Muscle of arm (tissue), 12 donors: Measurements from ENCODE around the gene RFC5. TPM values are rescaled to one million over a fixed set of nuclear protein-coding genes. Genes with fewer than 3 reads are reported as not detected.
"Not testable (repeated sequence)": the region's sequence is repeated elsewhere in the genome, so short reads cannot be mapped to it uniquely, and the experiment has no call there.

Experiments used
- DNase-seq: peaks from one replicate; pipeline ENCODE4 v3.0.0-alpha.2; 2013
- polyA plus RNA-seq, 12 donors: library from polyadenylated mRNA; unstranded; fragments of 120-200 nt; gene quantifications; one replicate each; pipeline ENCODE4 v1.2.1, GENCODE V29; 2013; ENCODE audit not compliant: insufficient read length in 12 of 12

Gene RFC5
- polyA plus RNA-seq, 12 donors = 10.8 to 25.0 (median 16.0) TPM; not detected in 1

DNA sequence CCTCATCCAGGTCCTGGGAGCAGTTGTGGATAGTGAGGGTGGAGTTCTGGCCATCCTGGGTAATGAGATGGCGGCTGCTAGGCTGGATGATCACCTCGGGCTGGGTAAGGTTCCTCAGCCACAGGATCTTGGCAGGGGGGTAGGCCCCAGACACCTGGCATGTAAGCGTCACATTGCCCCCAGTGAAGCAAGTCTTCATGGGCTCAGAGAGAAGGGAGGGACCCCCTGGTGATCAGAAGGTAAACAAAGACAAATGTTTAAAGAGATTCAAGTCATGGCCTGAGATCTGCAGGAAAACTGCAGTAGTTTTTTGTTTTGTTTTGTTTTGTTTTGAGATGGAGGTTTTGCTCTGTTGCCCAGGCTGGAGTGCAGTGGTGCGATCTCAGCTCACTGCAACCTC, 57.3 kb downstream of the RFC5 start:
- DNase-seq = no peak

DNA sequence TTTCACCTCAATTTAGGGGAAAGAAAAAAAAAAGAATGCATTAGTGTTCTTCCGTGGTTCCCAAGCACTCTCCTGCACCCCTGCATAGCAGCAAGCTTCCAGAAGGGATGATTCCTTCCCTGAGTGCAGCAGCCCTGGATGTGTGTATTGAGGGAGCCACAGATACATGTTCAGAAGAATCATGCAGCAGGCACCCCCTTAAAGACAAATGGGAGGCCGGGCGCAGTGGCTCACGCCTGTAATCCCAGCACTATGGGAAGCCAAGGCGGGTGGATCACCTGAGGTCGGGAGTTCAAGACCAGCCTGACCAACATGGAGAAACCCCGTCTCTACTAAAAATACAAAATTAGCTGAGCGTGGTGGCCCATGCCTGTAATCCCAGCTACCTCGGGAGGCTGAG, 65.0 kb downstream of the RFC5 start:
- not testable (repeated sequence) for DNase-seq

Other genes with a start within 250 kb of the RFC5 start
- gene KSR2, start 47.7 kb upstream of the RFC5 start, polyA plus RNA-seq = under 1 TPM in 6 of 12 donors, not detected in 6; 0.01 to 0.12 (median 0.06) TPM
- gene WSB2, start 44.5 kb downstream of the RFC5 start, polyA plus RNA-seq = 10 to 100 TPM in 11 of 12 donors, not detected in 1; 49.2 to 69.6 (median 64.1) TPM
- gene VSIG10, start 87.3 kb downstream of the RFC5 start, polyA plus RNA-seq = 10 to 100 TPM in 7 of 12 donors, 1 to 10 TPM in 4, not detected in 1; 8.8 to 28.3 (median 10.4) TPM
- 1,000 to 10,000 TPM in 1 of 12 donors, 100 to 1,000 TPM in 11; 139 to 1,771 (median 146) TPM for gene PEBP1, start 119.4 kb downstream of the RFC5 start, polyA plus RNA-seq